ENCODE results near the gene CD274. TPM values are rescaled to one million over a fixed set of nuclear protein-coding genes. Genes with fewer than 3 reads are reported as not detected.

Gene CD274
- polyA plus RNA-seq, 1 donor: 1.2 TPM

Other genes starting within 250 kb of the CD274 start
- gene INSL4, start 219.1 kb upstream of the CD274 start, polyA plus RNA-seq (ENCODE audit: insufficient read length): not detected
- 0.63 TPM for gene RLN2, start 145.8 kb upstream of the CD274 start, polyA plus RNA-seq (ENCODE audit: insufficient read length)
- 0.27 TPM for gene RLN1, start 110.7 kb upstream of the CD274 start, polyA plus RNA-seq (ENCODE audit: insufficient read length)
- 28.5 TPM for gene PLGRKT, start 12.6 kb upstream of the CD274 start, polyA plus RNA-seq (ENCODE audit: insufficient read length)
- gene PDCD1LG2, start 60.0 kb downstream of the CD274 start, polyA plus RNA-seq (ENCODE audit: insufficient read length): 2.8 TPM
- 18.1 TPM for gene RIC1, start 178.6 kb downstream of the CD274 start, polyA plus RNA-seq (ENCODE audit: insufficient read length)